HepG2 (cell line): ENCODE measurements around the gene KRI1.

Source experiments
- ATF1 ChIP-seq: IDR thresholded peaks from 2 replicates; pipeline ENCODE4 v1.6.1; 2016; ENCODE audit warnings: mild to moderate bottlenecking, control low read depth
- CBX5 ChIP-seq: sonication (generic); formaldehyde crosslinking; IDR thresholded peaks from 2 replicates; pipeline ENCODE4 v1.4.0; 2020; ENCODE audit warnings: missing genetic modification reagents, borderline replicate concordance
- ETV6 ChIP-seq: sonication (generic); formaldehyde crosslinking; conservative IDR thresholded peaks from 2 replicates; pipeline ENCODE4 v1.4.0; 2020; ENCODE audit warnings: missing genetic modification reagents
- FLYWCH1 ChIP-seq: sonication (generic); formaldehyde crosslinking; IDR thresholded peaks from 2 replicates; pipeline ENCODE4 v1.8.1; 2023; ENCODE audit warnings: mild to moderate bottlenecking, missing genetic modification reagents
- MXI1 ChIP-seq: IDR thresholded peaks from 3 replicates; pipeline ENCODE4 v1.6.1; 2012; ENCODE audit warnings: low read depth, low read length, inconsistent platforms, borderline replicate concordance
- REPIN1 ChIP-seq: sonication (generic); formaldehyde crosslinking; IDR thresholded peaks from 2 replicates; pipeline ENCODE4 v1.8.0; 2022; ENCODE audit warnings: missing genetic modification reagents, low read depth, mild to moderate bottlenecking, borderline replicate concordance
- ZNF282 ChIP-seq: fragments of 450-650 bp; IDR thresholded peaks from 2 replicates; pipeline ENCODE4 v1.6.1; 2018; ENCODE audit not compliant: partially characterized antibody
- ZNF546 ChIP-seq: sonication (generic); formaldehyde crosslinking; conservative IDR thresholded peaks from 2 replicates; pipeline ENCODE4 v1.8.1; 2023; ENCODE audit warnings: mild to moderate bottlenecking, missing genetic modification reagents
- ZNF556 ChIP-seq: sonication (generic); formaldehyde crosslinking; IDR thresholded peaks from 2 replicates; pipeline ENCODE4 v1.4.0; 2020; ENCODE audit warnings: mild to moderate bottlenecking, missing genetic modification reagents, borderline replicate concordance
- TF ChIP-seq, protein P1 (sequence below): sonication (generic); formaldehyde crosslinking; IDR thresholded peaks from 2 replicates; pipeline ENCODE4 v1.5.0; 2020; ENCODE audit warnings: mild to moderate bottlenecking, missing genetic modification reagents, moderate library complexity
- TF ChIP-seq, protein P2 (sequence below): sonication (generic); formaldehyde crosslinking; IDR thresholded peaks from 2 replicates; pipeline ENCODE4 v1.4.0; 2020; ENCODE audit warnings: missing genetic modification reagents

DNA sequence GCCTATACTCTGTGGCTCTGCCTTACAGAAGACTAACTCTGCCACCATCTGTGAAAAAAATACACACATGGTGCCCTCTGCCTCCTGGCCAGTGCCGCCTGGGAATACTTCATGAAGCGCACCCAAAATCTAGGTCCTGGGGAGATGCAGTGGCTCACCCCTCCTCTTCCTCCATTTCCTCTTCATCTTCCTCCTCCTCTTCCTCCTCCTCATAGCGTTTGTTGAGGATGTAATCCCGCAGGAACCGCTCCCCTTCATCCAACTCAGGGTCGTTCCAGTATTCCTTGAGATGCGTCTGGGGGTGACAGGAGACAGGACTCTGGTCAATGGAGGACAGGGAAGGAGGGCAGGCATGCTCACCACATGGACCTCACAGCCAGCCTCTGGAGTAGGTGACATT, 5.7 kb downstream of the KRI1 start:
- TF ChIP-seq ZNF546 (CRISPR knock-in tag) (no peak), REPIN1 (CRISPR knock-in tag) (no peak), CBX5 (CRISPR knock-in tag) (no peak), ETV6 (CRISPR knock-in tag) (no peak), FLYWCH1 (CRISPR knock-in tag) (no peak), MXI1 (no peak), ATF1 (CRISPR knock-in tag) (no peak), ZNF282 (no peak), ZNF556 (CRISPR knock-in tag) (no peak)
- TF ChIP-seq, protein P1, sequence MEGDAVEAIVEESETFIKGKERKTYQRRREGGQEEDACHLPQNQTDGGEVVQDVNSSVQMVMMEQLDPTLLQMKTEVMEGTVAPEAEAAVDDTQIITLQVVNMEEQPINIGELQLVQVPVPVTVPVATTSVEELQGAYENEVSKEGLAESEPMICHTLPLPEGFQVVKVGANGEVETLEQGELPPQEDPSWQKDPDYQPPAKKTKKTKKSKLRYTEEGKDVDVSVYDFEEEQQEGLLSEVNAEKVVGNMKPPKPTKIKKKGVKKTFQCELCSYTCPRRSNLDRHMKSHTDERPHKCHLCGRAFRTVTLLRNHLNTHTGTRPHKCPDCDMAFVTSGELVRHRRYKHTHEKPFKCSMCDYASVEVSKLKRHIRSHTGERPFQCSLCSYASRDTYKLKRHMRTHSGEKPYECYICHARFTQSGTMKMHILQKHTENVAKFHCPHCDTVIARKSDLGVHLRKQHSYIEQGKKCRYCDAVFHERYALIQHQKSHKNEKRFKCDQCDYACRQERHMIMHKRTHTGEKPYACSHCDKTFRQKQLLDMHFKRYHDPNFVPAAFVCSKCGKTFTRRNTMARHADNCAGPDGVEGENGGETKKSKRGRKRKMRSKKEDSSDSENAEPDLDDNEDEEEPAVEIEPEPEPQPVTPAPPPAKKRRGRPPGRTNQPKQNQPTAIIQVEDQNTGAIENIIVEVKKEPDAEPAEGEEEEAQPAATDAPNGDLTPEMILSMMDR (CRISPR knock-in tag) = no peak
- TF ChIP-seq, protein P2, sequence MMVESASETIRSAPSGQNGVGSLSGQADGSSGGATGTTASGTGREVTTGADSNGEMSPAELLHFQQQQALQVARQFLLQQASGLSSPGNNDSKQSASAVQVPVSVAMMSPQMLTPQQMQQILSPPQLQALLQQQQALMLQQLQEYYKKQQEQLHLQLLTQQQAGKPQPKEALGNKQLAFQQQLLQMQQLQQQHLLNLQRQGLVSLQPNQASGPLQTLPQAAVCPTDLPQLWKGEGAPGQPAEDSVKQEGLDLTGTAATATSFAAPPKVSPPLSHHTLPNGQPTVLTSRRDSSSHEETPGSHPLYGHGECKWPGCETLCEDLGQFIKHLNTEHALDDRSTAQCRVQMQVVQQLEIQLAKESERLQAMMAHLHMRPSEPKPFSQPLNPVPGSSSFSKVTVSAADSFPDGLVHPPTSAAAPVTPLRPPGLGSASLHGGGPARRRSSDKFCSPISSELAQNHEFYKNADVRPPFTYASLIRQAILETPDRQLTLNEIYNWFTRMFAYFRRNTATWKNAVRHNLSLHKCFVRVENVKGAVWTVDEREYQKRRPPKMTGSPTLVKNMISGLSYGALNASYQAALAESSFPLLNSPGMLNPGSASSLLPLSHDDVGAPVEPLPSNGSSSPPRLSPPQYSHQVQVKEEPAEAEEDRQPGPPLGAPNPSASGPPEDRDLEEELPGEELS (CRISPR knock-in tag) = no peak
